ENCODE data around the gene ORM1.
"Not testable (repeated sequence)": the region's sequence is repeated elsewhere in the genome, so short reads cannot be mapped to it uniquely, and the experiment has no call there.

GRCh38 chr9:114322160-114322818 lies 609 bp upstream of the ORM1 start:
- TF ChIP-seq, protein P1, sequence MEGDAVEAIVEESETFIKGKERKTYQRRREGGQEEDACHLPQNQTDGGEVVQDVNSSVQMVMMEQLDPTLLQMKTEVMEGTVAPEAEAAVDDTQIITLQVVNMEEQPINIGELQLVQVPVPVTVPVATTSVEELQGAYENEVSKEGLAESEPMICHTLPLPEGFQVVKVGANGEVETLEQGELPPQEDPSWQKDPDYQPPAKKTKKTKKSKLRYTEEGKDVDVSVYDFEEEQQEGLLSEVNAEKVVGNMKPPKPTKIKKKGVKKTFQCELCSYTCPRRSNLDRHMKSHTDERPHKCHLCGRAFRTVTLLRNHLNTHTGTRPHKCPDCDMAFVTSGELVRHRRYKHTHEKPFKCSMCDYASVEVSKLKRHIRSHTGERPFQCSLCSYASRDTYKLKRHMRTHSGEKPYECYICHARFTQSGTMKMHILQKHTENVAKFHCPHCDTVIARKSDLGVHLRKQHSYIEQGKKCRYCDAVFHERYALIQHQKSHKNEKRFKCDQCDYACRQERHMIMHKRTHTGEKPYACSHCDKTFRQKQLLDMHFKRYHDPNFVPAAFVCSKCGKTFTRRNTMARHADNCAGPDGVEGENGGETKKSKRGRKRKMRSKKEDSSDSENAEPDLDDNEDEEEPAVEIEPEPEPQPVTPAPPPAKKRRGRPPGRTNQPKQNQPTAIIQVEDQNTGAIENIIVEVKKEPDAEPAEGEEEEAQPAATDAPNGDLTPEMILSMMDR (IDR thresholded peaks at IDR 0.05; ENCODE audit: low read length): not testable (repeated sequence)
- TF ChIP-seq EZH2phosphoT487 (IDR thresholded peaks at IDR 0.05; ENCODE audit: low read length); EZH2 (optimal IDR thresholded peaks at IDR 0.05; ENCODE audit: low read depth, low read length): not testable (repeated sequence)
